GM13976 (cell line): ENCODE data around the gene RABEP2.

Experiments used
- DNase-seq: peaks from one replicate; pipeline ENCODE4 v3.0.0; 2012; ENCODE audit warnings: low spot score
- CTCF ChIP-seq: IDR thresholded peaks from 2 replicates; pipeline ENCODE4 v1.5.1; 2012; ENCODE audit warnings: borderline replicate concordance, mild to moderate bottlenecking; ENCODE audit not compliant: insufficient read depth; ENCODE audit errors: extremely low read depth, missing control alignments, control extremely low read depth
- in situ Hi-C: fragments of 300-500 bp; cut with MboI; formaldehyde crosslinking; loops from one replicate; pipeline ENCODE4 v1.12.0; 2022; ENCODE audit warnings: low sequenced_read_pairs, mixed read lengths, inconsistent platforms; ENCODE audit not compliant: unreplicated experiment

RABEP2 gene

GRCh38 chr16:28913946-28914724, 10.9 kb downstream of the RABEP2 start:
- no peak for DNase-seq
- in situ Hi-C loops, result no loop called here

GRCh38 chr16:28912558-28912957, 12.5 kb downstream of the RABEP2 start:
- DNase-seq, result no peak
- in situ Hi-C loops, result no loop called here

More at GRCh38 chr16:28913946-28914724, 10.9 kb downstream of the RABEP2 start:
- TF ChIP-seq CTCF, result no peak

GRCh38 chr16:28910086-28911031, 14.7 kb downstream of the RABEP2 start:
- DNase-seq, result peak; percentile 71
- in situ Hi-C loops, result no loop called here
- TF ChIP-seq CTCF, result no peak

More at GRCh38 chr16:28912558-28912957, 12.5 kb downstream of the RABEP2 start:
- TF ChIP-seq CTCF, result no peak

GRCh38 chr16:28905800-28906372, 19.2 kb downstream of the RABEP2 start:
- no peak for DNase-seq
- in situ Hi-C loops, result no loop called here
- no peak for TF ChIP-seq CTCF

GRCh38 chr16:28905229-28905754, 19.7 kb downstream of the RABEP2 start:
- no peak for DNase-seq
- in situ Hi-C loops, result no loop called here
- no peak for TF ChIP-seq CTCF

- TF ChIP-seq CTCF, result no peak
- in situ Hi-C loops, result no loop called here
- DNase-seq, result no peak
Observed at GRCh38 chr16:28904828-28905227, 20.2 kb downstream of the RABEP2 start.
